H1 (cell line): ENCODE measurements around the gene CCDC92B. TPM values are rescaled to one million over a fixed set of nuclear protein-coding genes. Genes with fewer than 3 reads are reported as not detected.

Experiments
- ATF3 ChIP-seq: IDR thresholded peaks from 2 replicates; pipeline ENCODE4 v1.6.1; 2011; ENCODE audit warnings: low read depth, mild to moderate bottlenecking, low read length; ENCODE audit not compliant: insufficient read depth
- BRCA1 ChIP-seq: IDR thresholded peaks from 2 replicates; pipeline ENCODE4 v1.6.1; 2012; ENCODE audit warnings: low read depth, low read length, improper control_type of control experiment
- CHD2 ChIP-seq: IDR thresholded peaks from 2 replicates; pipeline ENCODE4 v1.6.1; 2012; ENCODE audit warnings: low read length, improper control_type of control experiment
- CTBP2 ChIP-seq: IDR thresholded peaks from 2 replicates; pipeline ENCODE4 v1.7.0; 2011; ENCODE audit warnings: borderline replicate concordance, mild to moderate bottlenecking, moderate library complexity, mixed read lengths, low read length; ENCODE audit not compliant: insufficient read depth, insufficient read length
- EGR1 ChIP-seq: IDR thresholded peaks from 2 replicates; pipeline ENCODE4 v1.6.1; 2011; ENCODE audit warnings: low read depth, low read length, borderline replicate concordance
- FOSL1 ChIP-seq: IDR thresholded peaks from 2 replicates; pipeline ENCODE4 v1.6.1; 2011; ENCODE audit warnings: mild to moderate bottlenecking, low read depth, low read length, moderate library complexity; ENCODE audit not compliant: insufficient read depth
- GABPA ChIP-seq: IDR thresholded peaks from 2 replicates; pipeline ENCODE4 v1.6.1; 2011; ENCODE audit warnings: mild to moderate bottlenecking, low read length, moderate library complexity, borderline replicate concordance; ENCODE audit not compliant: insufficient read depth
- HDAC2 ChIP-seq, 2 experiments: fragments of 300-600 bp in 1 of 2; sonication (generic) in 1 of 2; IDR thresholded peaks; 2 replicates each; pipeline ENCODE4 v1.6.1; 2011 to 2012; ENCODE audit warnings: low read depth in 2 of 2, low read length in 2 of 2, mild to moderate bottlenecking in 2 of 2, moderate library complexity in 2 of 2, borderline replicate concordance in 1 of 2, inconsistent platforms in 1 of 2
- JUND ChIP-seq: IDR thresholded peaks from 2 replicates; pipeline ENCODE4 v1.6.1; 2011; ENCODE audit warnings: mild to moderate bottlenecking, improper control_type of control experiment, low read length
- KDM4A ChIP-seq: IDR thresholded peaks from one replicate; pipeline ENCODE4 v1.7.1; 2012; ENCODE audit warnings: low read depth, mild to moderate bottlenecking, moderate library complexity, low read length, inconsistent platforms; ENCODE audit not compliant: severe bottlenecking
- NANOG ChIP-seq: IDR thresholded peaks from 2 replicates; pipeline ENCODE4 v1.6.1; 2011; ENCODE audit warnings: low read length, low read depth, mild to moderate bottlenecking, inconsistent platforms; ENCODE audit not compliant: insufficient read depth, poor library complexity, severe bottlenecking
- PHF8 ChIP-seq: fragments of 200-600 bp; sonication (generic); conservative IDR thresholded peaks from 2 replicates; pipeline ENCODE4 v1.7.1; 2012; ENCODE audit warnings: low read depth, mild to moderate bottlenecking, inconsistent platforms, low read length, moderate library complexity
- POLR2A ChIP-seq, 2 experiments: IDR thresholded peaks; 1 replicate in 1 of 2; 2 replicates in 1 of 2; pipeline ENCODE4 v1.6.1; 2011; ENCODE audit warnings: low read depth in 2 of 2, low read length in 2 of 2, mild to moderate bottlenecking in 2 of 2; ENCODE audit errors: control extremely low read depth in 1 of 2
- POU5F1 ChIP-seq: IDR thresholded peaks from 2 replicates; pipeline ENCODE4 v1.6.1; 2011; ENCODE audit warnings: low read depth, mild to moderate bottlenecking, low read length, moderate library complexity
- RAD21 ChIP-seq, 2 experiments: IDR thresholded peaks in 1 of 2; conservative IDR thresholded peaks in 1 of 2; 2 replicates each; pipeline ENCODE4 v1.6.1; 2011; ENCODE audit warnings: low read depth in 2 of 2, low read length in 2 of 2, improper control_type of control experiment in 1 of 2, inconsistent platforms in 1 of 2, mild to moderate bottlenecking in 1 of 2, moderate library complexity in 1 of 2
- RBBP5 ChIP-seq: IDR thresholded peaks from 2 replicates; pipeline ENCODE4 v1.7.1; 2012; ENCODE audit warnings: low read depth, mild to moderate bottlenecking, inconsistent platforms, low read length, moderate library complexity, borderline replicate concordance
- SP1 ChIP-seq: IDR thresholded peaks from 2 replicates; pipeline ENCODE4 v1.6.1; 2011; ENCODE audit warnings: low read depth, low read length
- SP2 ChIP-seq: IDR thresholded peaks from 2 replicates; pipeline ENCODE4 v1.6.1; 2012; ENCODE audit warnings: mild to moderate bottlenecking, low read length, inconsistent platforms
- SP4 ChIP-seq: IDR thresholded peaks from 2 replicates; pipeline ENCODE4 v1.6.1; 2012; ENCODE audit warnings: low read length, inconsistent platforms
- TBP ChIP-seq: IDR thresholded peaks from 2 replicates; pipeline ENCODE4 v1.6.1; 2011; ENCODE audit warnings: low read depth, low read length, improper control_type of control experiment
- TEAD4 ChIP-seq: IDR thresholded peaks from 2 replicates; pipeline ENCODE4 v1.6.1; 2012; ENCODE audit warnings: low read depth, low read length, inconsistent platforms, mixed read lengths
- USF2 ChIP-seq: IDR thresholded peaks from 2 replicates; pipeline ENCODE4 v1.6.1; 2011; ENCODE audit warnings: low read length, improper control_type of control experiment
- YY1 ChIP-seq: IDR thresholded peaks from 2 replicates; pipeline ENCODE4 v1.6.1; 2011; ENCODE audit warnings: low read depth, mild to moderate bottlenecking, low read length
- polyA plus RNA-seq, 7 experiments: library from polyadenylated mRNA; depleted of rRNA in 3 of 7; stranded (reverse) in 5 of 7; unstranded in 2 of 7; fragments of >200 nt in 5 of 7; fragments of 200-250 nt in 2 of 7; gene quantifications; 1 replicate in 5 of 7; 2 replicates in 1 of 7; 4 replicates in 1 of 7; pipeline versions ENCODE4 v1.2.1 to v1.2.3, GENCODE V29; 2011 to 2013; ENCODE audit warnings: missing spikeins in 2 of 7, mixed read lengths in 2 of 7
- total RNA-seq: library from RNA; stranded (reverse); fragmentation: NEBNext Ultra II Directional; extraction: Animal tissue kit (Norgen Biotek cat#: 25700); gene quantifications from 2 replicates; pipeline ENCODE4 v1.2.1, GENCODE V29; 2021

CCDC92B gene
- total and polyA plus RNA-seq, 2 of the 8 experiments (the other 6 are each of a cell fraction or from before 2014, with no cell fraction given): 5.5 to 12.1 TPM

- no peak for TF ChIP-seq FOSL1
- TF ChIP-seq CHD2: no peak
- no peak; the same call in 1 of the 2 replicates for TF ChIP-seq TBP
- TF ChIP-seq USF2: no peak
- TF ChIP-seq GABPA: peak; percentile 41; the same call in 1 of the 2 replicates
- no peak for TF ChIP-seq CTBP2
- TF ChIP-seq JUND: no peak
- no peak for TF ChIP-seq ATF3
- TF ChIP-seq SP2: no peak
- TF ChIP-seq NANOG: no peak
- peak; percentile 96 for TF ChIP-seq YY1
- TF ChIP-seq EGR1: no peak
- no peak for TF ChIP-seq POLR2A (IDR thresholded peaks at IDR 0.05; ENCODE audit: control extremely low read depth in 1 of 2, low read depth in 2 of 2, low read length in 2 of 2)
- TF ChIP-seq KDM4A: no peak
- TF ChIP-seq SP4: no peak
- no peak for TF ChIP-seq BRCA1
- no peak for TF ChIP-seq POU5F1
- TF ChIP-seq PHF8: no peak
- no peak for TF ChIP-seq SP1
- TF ChIP-seq RBBP5: no peak
- TF ChIP-seq RAD21 (IDR thresholded peaks at IDR 0.05 in 1 of 2, conservative IDR thresholded peaks at IDR 0.05 in 1 of 2; ENCODE audit: low read depth in 2 of 2, low read length in 2 of 2): peak; percentile 78 to 87
- no peak for TF ChIP-seq HDAC2 (IDR thresholded peaks at IDR 0.05; ENCODE audit: borderline replicate concordance in 1 of 2, low read depth in 2 of 2, low read length in 2 of 2)
- no peak for TF ChIP-seq TEAD4
Measured at GRCh38 chr17:2786176-2786881, 36.9 kb upstream of the CCDC92B start (continued).
